NCI-H2107 treated with DMSO at 0.1 percent for 48 hours (cell line): ENCODE measurements around the gene NCK2.
A peak's percentile ranks its signal among the peaks of the same experiment; 100 is the strongest.
"Not testable (repeated sequence)": the region's sequence is repeated elsewhere in the genome, so short reads cannot be mapped to it uniquely, and the experiment has no call there.

Experiments
- DNase-seq: peaks from one replicate; lab custom pipeline; 2025; ENCODE audit not compliant: unreplicated experiment; lab: John Stamatoyannopoulos, UW

NCK2 gene

DNA sequence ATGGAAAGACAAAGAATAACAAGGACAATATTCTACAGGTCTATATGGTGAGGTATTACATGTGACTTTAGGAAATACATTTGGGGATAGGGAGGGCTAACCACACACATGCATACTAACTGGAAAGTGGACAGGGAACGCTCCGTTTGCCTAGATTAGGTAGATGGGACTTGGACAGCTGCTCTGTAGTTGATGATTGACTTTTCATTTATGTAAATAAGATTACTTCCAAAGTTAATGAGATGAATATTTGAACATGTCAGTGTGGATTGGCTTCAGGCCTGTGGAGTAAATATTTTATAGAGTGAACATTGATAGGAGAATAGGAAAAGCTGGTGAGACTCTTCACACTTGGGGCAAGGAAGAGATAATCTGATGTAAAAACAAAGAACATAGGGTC lies 142.0 kb downstream of the NCK2 start:
- no peak for DNase-seq

- DNase-seq = no peak
These were observed 142.5 kb downstream of the NCK2 start for GRCh38 chr2:105887256-105887655.

- no peak for DNase-seq
These were observed 143.9 kb downstream of the NCK2 start for GRCh38 chr2:105888625-105889024.

DNA sequence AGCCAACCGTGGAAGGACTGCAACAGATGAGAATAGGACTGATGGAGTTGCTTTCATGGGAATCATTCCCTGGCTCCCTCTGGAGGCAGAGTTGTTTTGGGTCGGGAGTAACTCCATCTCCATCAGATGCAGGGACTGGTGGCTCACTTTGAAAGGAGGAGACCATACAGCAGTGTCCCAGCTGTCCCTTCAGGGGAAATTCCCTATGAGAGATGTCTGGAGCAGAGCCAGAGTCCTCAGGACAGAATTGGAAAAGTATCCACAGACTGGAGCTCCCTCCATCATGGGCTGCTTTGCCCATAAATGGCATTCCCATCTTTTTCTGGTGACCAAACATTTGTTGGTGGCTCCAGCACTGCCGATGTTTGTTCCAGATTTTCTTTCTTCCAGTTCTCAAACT lies 144.3 kb downstream of the NCK2 start:
- no peak for DNase-seq

GRCh38 chr2:105890111-105890510 lies 145.4 kb downstream of the NCK2 start:
- DNase-seq = no peak

- no peak for DNase-seq
These were observed 146.1 kb downstream of the NCK2 start for GRCh38 chr2:105890856-105891255.

DNA sequence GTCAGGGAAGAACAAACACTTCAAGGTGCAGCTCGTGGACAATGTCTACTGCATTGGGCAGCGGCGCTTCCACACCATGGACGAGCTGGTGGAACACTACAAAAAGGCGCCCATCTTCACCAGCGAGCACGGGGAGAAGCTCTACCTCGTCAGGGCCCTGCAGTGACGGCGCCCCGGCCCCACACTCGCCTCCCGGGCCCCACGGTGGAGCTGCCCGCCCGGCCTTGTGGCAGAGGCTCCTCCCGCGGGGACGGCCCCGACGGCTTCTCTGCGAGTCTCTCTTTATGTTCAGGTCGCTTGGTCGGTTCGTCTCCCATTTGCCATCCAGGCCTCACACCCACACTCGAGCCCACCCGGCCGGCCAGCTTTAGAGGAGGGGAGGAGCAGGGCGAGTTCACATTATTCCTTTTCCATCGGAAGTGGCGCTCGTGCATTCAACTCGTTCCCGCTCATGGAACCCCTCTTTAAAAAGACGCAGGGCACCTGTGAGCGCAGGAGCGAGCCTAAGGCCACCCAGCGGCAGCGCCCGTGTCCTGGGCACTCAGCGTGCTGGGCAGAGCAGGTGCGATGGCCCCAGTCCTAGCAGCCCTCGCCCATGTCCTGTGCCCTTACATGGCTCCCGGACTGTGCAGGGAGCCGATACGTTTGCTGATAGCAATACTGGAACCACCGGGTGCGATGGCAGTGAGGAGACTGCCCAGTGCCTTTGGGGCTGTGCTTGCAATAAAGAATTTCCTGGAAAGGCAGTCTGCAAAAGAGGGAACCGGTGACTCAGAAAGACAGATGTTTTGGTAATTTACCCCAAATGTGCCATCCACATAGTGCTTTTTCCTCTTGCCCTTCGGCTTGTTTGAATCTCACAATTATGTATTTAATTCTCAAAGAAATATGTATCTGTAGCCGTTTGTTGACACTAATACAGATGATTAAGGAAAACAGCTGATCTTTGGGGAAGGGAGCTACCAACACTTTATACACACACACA lies 148.6 kb downstream of the NCK2 start:
- DNase-seq = no peak

GRCh38 chr2:105894327-105894944 lies 149.7 kb downstream of the NCK2 start:
- no peak for DNase-seq

DNA sequence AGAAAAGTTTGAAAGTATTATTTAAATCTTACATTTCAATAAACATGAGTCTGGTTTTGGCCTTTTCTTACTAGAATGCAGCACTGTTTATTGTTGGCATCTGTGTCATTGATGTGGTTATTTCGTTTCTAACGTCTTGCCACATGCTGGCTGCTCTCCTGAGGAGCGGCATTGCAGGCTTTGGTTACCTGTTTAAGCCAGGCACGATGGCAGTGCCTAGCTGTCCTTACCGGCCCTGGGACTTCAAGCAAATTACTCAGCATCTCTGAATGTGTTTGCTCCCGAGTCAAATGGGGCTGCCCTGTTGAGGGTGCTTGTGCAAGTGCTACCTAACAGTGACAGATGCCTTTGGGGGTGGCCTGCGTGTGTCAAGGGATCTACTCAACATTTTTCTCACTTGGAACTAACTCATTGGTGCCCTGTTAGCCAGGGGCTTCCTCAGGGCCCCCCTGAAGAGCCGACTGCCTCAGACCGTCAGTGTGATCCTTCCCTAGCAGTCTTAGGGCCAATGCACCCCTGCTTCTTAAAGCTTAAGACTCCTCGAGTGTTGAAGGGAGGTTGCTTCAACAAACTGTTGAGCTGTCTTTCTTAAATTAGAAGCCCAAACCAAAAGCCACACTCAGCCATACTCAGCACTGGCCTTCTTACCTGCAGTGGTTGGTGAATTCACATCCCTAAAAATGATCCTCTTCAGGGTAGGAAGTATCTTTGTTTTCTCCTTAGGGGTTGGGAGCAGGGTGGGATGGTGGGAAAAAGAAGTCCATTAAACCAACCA lies 151.5 kb downstream of the NCK2 start:
- no peak for DNase-seq

DNA sequence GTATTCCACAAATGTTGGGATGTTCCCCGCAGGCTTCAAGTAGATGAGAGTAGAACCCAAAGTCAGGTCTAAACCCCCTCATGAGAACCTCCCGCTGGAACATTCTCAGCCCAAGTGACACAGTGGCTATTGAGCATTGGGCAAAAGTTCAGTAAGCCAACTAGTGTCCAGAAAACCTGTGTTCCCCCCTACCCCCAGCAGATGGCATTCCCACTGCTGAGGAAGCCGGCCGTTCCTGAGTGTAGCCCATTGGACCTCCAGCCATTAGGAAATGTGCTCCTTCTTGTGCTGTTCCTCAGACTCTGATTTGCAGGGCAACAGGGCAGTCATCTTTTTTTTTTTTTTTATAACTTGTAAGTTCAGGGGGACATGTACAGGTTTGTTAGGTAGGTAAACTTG lies 152.1 kb downstream of the NCK2 start:
- no peak for DNase-seq

- not testable (repeated sequence) for DNase-seq
These were observed 153.0 kb downstream of the NCK2 start for GRCh38 chr2:105897694-105898093.

DNA sequence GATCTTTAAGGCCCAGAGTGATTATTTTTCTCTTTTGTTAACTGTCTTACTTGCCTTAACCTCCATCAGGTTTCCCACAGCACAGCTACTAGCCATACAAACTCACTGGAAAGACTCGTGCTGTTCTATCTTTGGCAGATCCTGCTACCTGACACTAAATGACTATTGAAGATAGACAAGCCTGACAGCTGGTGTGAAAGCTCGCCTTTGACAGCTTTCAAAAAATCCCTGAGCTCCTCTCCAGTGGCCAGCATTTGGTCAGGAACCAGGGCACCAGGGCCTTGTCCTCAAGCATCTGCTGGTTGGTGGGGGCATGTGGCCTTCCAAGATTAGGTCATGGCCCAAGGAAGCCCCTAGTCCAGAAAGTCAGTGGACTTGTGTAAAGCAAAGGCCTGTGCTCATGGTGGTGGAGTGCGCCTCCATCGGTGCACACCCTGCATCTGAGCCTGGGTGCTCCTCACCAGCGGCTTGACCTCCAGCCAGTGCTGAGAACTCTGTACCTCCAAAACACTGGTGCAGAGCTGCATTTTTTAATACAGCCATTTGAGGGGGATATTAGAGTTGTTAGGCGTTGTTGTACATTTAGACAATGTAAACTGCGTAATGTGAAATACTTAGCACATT lies 158.5 kb downstream of the NCK2 start:
- no peak for DNase-seq

DNA sequence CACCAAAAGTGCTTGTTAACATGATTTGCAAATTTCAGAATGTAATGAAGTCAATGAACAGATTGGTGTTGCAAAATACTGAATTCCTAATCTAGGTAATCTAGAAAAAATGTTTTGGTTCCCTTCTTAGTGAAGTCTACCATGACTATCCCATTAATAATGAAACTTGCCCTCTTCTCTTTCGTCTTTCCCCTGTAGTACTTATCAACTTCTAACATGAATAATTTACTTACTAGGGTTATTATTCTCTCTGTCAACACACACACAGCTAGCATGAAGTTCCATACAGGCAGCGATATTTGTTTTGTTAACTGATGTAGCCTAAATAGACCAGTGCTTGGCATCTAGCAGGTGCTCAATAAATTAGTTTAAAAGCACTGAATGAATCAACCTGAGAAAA lies 160.2 kb downstream of the NCK2 start:
- DNase-seq = no peak

DNA sequence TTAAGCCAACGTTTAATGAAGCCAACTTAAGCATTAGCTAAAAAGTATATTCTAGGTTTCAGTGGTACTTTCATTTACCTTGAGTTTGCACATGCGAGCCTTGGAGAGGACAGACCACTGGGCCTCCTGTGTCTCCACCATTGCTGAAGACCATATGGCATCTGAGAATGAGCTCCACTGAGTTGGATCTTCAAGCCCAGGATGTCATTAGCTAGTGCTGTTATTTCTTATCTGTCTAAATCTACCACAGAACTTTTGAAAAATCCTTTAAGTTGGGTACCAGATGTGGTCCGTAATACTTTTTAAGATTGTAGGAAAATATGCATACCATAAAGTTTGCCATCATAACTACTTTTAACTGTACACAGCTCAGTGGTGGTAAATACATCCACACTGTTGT lies 161.8 kb downstream of the NCK2 start:
- DNase-seq = no peak

GRCh38 chr2:105907184-105907583 lies 162.5 kb downstream of the NCK2 start:
- no peak for DNase-seq

DNA sequence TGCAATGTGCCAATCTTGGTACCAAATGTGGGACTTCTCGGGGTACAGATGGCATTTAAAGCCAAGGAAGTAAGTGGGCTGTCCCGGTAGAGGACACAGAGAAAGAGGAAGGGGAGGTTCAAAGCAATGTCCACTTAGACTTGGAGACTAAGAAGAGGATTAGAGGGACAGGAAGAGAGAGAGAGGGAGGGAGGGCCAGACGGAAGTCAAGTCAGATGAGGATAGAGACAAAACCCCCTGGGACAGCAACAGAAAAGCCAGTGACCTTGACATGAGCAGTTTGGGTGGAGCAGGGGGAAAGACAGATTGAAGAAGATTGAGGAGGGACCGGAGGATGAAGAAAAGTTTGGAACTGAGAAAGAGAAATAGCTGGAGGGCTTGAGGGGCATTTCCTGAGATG lies 164.5 kb downstream of the NCK2 start:
- DNase-seq = no peak

GRCh38 chr2:105910497-105911238 lies 166.0 kb downstream of the NCK2 start:
- peak; percentile 15 for DNase-seq

DNA sequence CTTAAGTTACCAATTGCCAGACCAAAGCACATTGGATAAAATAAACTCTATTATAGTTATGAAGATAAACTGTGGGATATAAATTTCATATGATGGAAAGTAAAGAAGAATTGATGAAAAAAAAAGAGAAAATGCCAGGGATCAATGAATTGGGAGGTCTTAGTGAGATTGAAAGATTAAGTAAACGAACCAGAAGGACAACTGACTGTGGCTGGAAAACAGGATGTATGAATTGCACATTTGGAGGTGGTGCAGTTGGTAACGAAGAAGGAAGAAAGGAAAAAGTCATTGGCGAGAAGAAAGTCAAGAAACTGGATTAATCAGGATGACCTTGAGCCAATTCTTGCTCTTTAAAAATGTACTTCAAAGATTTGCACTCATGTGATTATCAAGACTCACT lies 166.7 kb downstream of the NCK2 start:
- no peak for DNase-seq

DNA sequence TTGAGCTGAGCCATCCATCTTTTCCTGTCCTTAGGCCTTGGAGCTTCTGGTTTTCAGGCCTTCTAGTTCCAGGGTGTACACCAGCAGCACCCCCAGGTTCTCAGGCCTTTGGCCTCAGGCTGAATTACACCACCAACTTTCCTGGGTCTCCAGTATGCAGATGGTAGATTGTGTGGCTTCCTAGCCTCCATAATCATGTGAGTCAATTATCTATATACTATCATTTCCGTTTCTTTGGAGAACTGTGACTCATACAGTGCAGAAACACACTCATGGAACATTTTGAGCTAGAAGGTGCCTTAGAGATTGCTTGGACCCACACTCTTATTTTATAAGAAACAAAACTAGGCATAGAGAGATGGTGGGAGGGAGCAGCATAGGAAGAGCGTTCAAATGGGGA lies 167.4 kb downstream of the NCK2 start:
- no peak for DNase-seq

DNA sequence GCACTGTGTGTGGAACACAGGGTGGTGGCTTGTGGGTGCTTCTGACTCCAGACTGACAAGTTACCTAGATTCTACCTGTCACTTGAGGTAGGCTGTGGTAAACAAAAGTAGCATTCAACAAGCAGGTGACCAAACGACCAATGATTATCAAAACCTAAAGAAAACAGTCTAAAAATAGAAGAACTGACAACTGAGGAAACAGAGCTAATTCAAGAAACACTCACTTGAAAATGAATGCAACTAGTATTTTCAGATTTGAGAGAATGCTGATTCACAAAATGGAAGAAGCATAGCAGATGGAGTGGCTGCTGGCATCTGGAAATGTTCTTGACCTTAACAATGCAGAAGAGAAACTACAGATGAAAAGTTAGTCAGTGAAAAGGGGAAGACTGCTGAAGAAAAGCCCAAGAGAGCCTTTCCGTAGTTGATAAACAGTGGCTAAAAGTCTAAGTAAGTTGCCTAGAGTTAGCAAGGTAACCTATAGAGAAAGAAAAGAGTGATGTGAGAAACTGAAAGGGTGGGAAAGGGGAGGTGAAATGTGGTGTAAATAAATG lies 170.4 kb downstream of the NCK2 start:
- no peak for DNase-seq
